Heart left ventricle (tissue), 16 donors: ENCODE data around the gene TSPO2. TPM values are rescaled to one million over a fixed set of nuclear protein-coding genes. Genes with fewer than 3 reads are reported as not detected.

Experiments
- ATAC-seq, 4 donors: fragments of 200-7000 bp; cut with Tn5 transposase; one replicate each; pipeline ENCODE4 v1.9.1; 2020 to 2022; ENCODE audit warnings: moderate library complexity in 4 of 4, mild to moderate bottlenecking in 3 of 4, moderate number of reproducible peaks in 1 of 4
- DNase-seq, 5 donors: peaks; one replicate each; pipeline ENCODE4 v3.0.0-alpha.2; 2020
- H3K27ac ChIP-seq, 12 donors: fragments of 200-600 bp; sonication (generic) in 4 of 12; one replicate each; pipeline versions ENCODE4 v1.5.0 to v1.8.0; 2016 to 2022; ENCODE audit warnings: mild to moderate bottlenecking in 2 of 12
- H3K27me3 ChIP-seq, 9 donors: fragments of 200-600 bp; sonication (generic) in 2 of 9; one replicate each; pipeline versions ENCODE4 v1.5.1 to v1.8.0; 2016 to 2022; ENCODE audit warnings: mild to moderate bottlenecking in 3 of 9
- H3K36me3 ChIP-seq, 9 donors: fragments of 200-600 bp; sonication (generic) in 2 of 9; one replicate each; pipeline versions ENCODE4 v1.5.0 to v1.8.0; 2018 to 2022; ENCODE audit warnings: mild to moderate bottlenecking in 2 of 9
- H3K4me1 ChIP-seq, 12 donors: fragments of 200-600 bp; sonication (generic) in 4 of 12; one replicate each; pipeline versions ENCODE4 v1.5.0 to v1.8.0; 2016 to 2022; ENCODE audit warnings: mild to moderate bottlenecking in 3 of 12
- H3K4me3 ChIP-seq, 12 donors: fragments of 200-600 bp; sonication (generic) in 4 of 12; one replicate each; pipeline versions ENCODE4 v1.5.0 to v1.8.0; 2017 to 2022; ENCODE audit warnings: mild to moderate bottlenecking in 9 of 12, moderate library complexity in 4 of 12
- H3K9me3 ChIP-seq, 12 donors: fragments of 200-600 bp; sonication (generic) in 4 of 12; one replicate each; pipeline versions ENCODE4 v1.5.0 to v1.8.0; 2016 to 2022; ENCODE audit warnings: mild to moderate bottlenecking in 1 of 12
- CTCF ChIP-seq, 12 donors: fragments of 200-600 bp; sonication (generic) in 4 of 12; IDR thresholded peaks; one replicate each; pipeline versions ENCODE4 v1.5.0 to v1.8.0; 2018 to 2022; ENCODE audit warnings: antibody characterized with exemption in 12 of 12, mild to moderate bottlenecking in 5 of 12
- POLR2A ChIP-seq, 2 donors: fragments of 450-650 bp; IDR thresholded peaks; one replicate each; pipeline ENCODE4 v1.6.1; 2017; ENCODE audit warnings: antibody characterized with exemption in 2 of 2, mild to moderate bottlenecking in 2 of 2, moderate library complexity in 2 of 2
- WGBS, 4 donors: extraction: QIAGEN DNeasy Blood & Tissue Kit in 2 of 4; methylation state at CpG; one replicate each; pipeline versions ENCODE4 v1.1.5 to v1.1.7; 2013 to 2018; 5-methylcytosine and 5-hydroxymethylcytosine counted together
- intact Hi-C, 10 donors: fragments of 100-400 bp; cut with DNase I; formaldehyde crosslinking; loops; one replicate each; pipeline versions ENCODE4 v1.11.1 to v1.14.2; 2022
- polyA plus RNA-seq, 2 donors: library from polyadenylated mRNA; stranded (reverse); fragments of 200-250 nt; gene quantifications; one replicate each; pipeline ENCODE4 v1.2.3, GENCODE V29; 2013
- total RNA-seq, 9 donors: library from RNA; depleted of rRNA in 2 of 9; stranded (reverse); fragments of >200 nt in 2 of 9; fragmentation: NEBNext Ultra II Directional in 3 of 9; extraction: Animal tissue kit (Norgen Biotek cat#: 25700) in 3 of 9; gene quantifications; one replicate each; pipeline versions ENCODE4 v1.1.0 to v1.2.4, GENCODE V29; 2016 to 2023
- donor health status: ischemic (EF 13 %, LVEDD 7.1; RV severe dilation, severe dysfunction).
- donor health status: healthy with polysubstance abuse.
- donor health status: DM: no; HTN: yes; CAD: no.
- donor health status: DM: no; HTN: no; CAD: no.
- donor health status: ischemic (EF 25% LVEDD 6.9; RV normal size, moderate dysfunction).
- donor health status: ischemic (EF 25% LVEDD 5.7; RV mildly dilated, moderate dysfunction).
- donor health status: healthy.
- donor health status: DM: yes; HTN: yes; CAD: no.
- donor health status: ischemic (EF 35%, LVEDD 5.7; RV mildly dilated, moderate dysfunction).
- donor health status: nonischemic (EF 11% LVEDD 7.7; RV severe dilation, severe dysfunction).
- donor health status: DM: yes; HTN: yes; CAD: no.
- donor health status: PGD.
- donor health status: ischemic (EF 29% LVEDD 5.4; RV normal size, mild dysfunction).
- donor health status: nonischemic (EF 23%, LVEDD 6.1; RV moderate dilation, normal function).

The TSPO2 gene
- total and polyA plus RNA-seq, 11 donors: not detected

GRCh38 chr6:41059556-41059955 is 17.3 kb downstream of the TSPO2 start:
- WGBS, 4 donors: 50 to 90% (median 65%) methylated on average over 1 of the region's 1 CpG
- Histone ChIP-seq H3K9me3 (no peaks in the 10 kb centered on the region), H3K36me3 (peaks cover 0 to 41% (median 30%) of the 10 kb centered on the region in 9 donors), H3K27ac (peak overlapping the region in 9 of 12 donors; percentile 51 to 90 (median 67)), H3K27me3 (no peaks in the 10 kb centered on the region), H3K4me3 (no peak overlapping the region), H3K4me1 (peaks cover 0 to 65% (median 17%) of the 10 kb centered on the region in 12 donors)
- no peak for ATAC-seq
- intact Hi-C loops: no loop called here
- DNase-seq: no peak
- TF ChIP-seq CTCF (IDR thresholded peaks at IDR 0.05) (no peak), POLR2A (IDR thresholded peaks at IDR 0.05) (no peak)

GRCh38 chr6:41061196-41061726 is 19.0 kb downstream of the TSPO2 start:
- Histone ChIP-seq H3K27ac (peak overlapping the region in 10 of 12 donors; percentile 9 to 80 (median 40)), H3K4me3 (peak overlapping the region in 5 of 12 donors; percentile 10 to 32 (median 16)), H3K27me3 (no peaks in the 10 kb centered on the region), H3K9me3 (no peaks in the 10 kb centered on the region), H3K4me1 (peaks cover 0 to 67% (median 15%) of the 10 kb centered on the region in 12 donors), H3K36me3 (peaks cover 0 to 56% (median 47%) of the 10 kb centered on the region in 9 donors)
- TF ChIP-seq CTCF (IDR thresholded peaks at IDR 0.05) (no peak), POLR2A (IDR thresholded peaks at IDR 0.05) (no peak)
- WGBS, 4 donors: 46 to 68% (median 61%) methylated on average over 11 to 13 of the region's 13 CpGs
- peak; percentile 2 to 58 (median 16) for ATAC-seq
- DNase-seq: no peak
- intact Hi-C loops: loop anchor here in 5 of 10 donors (5.0 to 10.0 kb wide), 3 partner anchors 54 to 164 kb away; no protein-coding TSS in a partner anchor

- Histone ChIP-seq H3K4me1 (peaks cover 0 to 68% (median 17%) of the 10 kb centered on the region in 12 donors), H3K27me3 (no peaks in the 10 kb centered on the region), H3K27ac (peak overlapping the region in 9 of 12 donors; percentile 9 to 80 (median 46)), H3K36me3 (peaks cover 0 to 59% (median 52%) of the 10 kb centered on the region in 9 donors), H3K4me3 (peak overlapping the region in 7 of 12 donors; percentile 15 to 32 (median 19)), H3K9me3 (no peaks in the 10 kb centered on the region)
- DNase-seq: no peak
- WGBS, 4 donors: 45 to 70% (median 65%) methylated on average over 1 of the region's 1 CpG
- TF ChIP-seq CTCF (IDR thresholded peaks at IDR 0.05) (no peak), POLR2A (IDR thresholded peaks at IDR 0.05) (no peak)
- intact Hi-C loops: loop anchor here in 5 of 10 donors (5.0 to 10.0 kb wide), 3 partner anchors 55 to 165 kb away; no protein-coding TSS in a partner anchor
- no peak for ATAC-seq
These were observed 19.8 kb downstream of the TSPO2 start for GRCh38 chr6:41062056-41062455.

GRCh38 chr6:41063884-41064285 is 21.6 kb downstream of the TSPO2 start:
- intact Hi-C loops: loop anchor here in 6 of 10 donors (2.0 to 10.0 kb wide), 4 partner anchors 35 to 167 kb away; no protein-coding TSS in a partner anchor
- H3K36me3 ChIP-seq: peaks cover 0 to 78% (median 70%) of the 10 kb centered on the region in 9 donors

More at GRCh38 chr6:41063884-41064285, 21.6 kb downstream of the TSPO2 start:
- 52 to 69% (median 62%) methylated on average over 2 of the region's 2 CpGs for WGBS, 4 donors
- TF ChIP-seq POLR2A (IDR thresholded peaks at IDR 0.05) (no peak), CTCF (IDR thresholded peaks at IDR 0.05) (peak in 1 of 12 donors; percentile 11)
- H3K4me3 ChIP-seq: peak overlapping the region in 3 of 12 donors; percentile 18 to 31 (median 19)
- ATAC-seq (peak; percentile 50 to 77 (median 62)), DNase-seq (no peak)
- peaks cover 0 to 55% (median 14%) of the 10 kb centered on the region in 12 donors for H3K4me1 ChIP-seq
- no peaks in the 10 kb centered on the region for H3K9me3 ChIP-seq
- H3K27ac ChIP-seq: peak overlapping the region in 10 of 12 donors; percentile 9 to 80 (median 51)
- no peaks in the 10 kb centered on the region for H3K27me3 ChIP-seq
